HG03571 (cell line): ENCODE measurements around the gene COL23A1.
"Not testable (repeated sequence)": the region's sequence is repeated elsewhere in the genome, so short reads cannot be mapped to it uniquely, and the experiment has no call there.

Experiments used
- ATAC-seq: cut with Tn5 transposase; IDR thresholded peaks from one replicate; pipeline ENCODE4 v1.9.1; 2021; ENCODE audit not compliant: unreplicated experiment

Gene COL23A1

DNA sequence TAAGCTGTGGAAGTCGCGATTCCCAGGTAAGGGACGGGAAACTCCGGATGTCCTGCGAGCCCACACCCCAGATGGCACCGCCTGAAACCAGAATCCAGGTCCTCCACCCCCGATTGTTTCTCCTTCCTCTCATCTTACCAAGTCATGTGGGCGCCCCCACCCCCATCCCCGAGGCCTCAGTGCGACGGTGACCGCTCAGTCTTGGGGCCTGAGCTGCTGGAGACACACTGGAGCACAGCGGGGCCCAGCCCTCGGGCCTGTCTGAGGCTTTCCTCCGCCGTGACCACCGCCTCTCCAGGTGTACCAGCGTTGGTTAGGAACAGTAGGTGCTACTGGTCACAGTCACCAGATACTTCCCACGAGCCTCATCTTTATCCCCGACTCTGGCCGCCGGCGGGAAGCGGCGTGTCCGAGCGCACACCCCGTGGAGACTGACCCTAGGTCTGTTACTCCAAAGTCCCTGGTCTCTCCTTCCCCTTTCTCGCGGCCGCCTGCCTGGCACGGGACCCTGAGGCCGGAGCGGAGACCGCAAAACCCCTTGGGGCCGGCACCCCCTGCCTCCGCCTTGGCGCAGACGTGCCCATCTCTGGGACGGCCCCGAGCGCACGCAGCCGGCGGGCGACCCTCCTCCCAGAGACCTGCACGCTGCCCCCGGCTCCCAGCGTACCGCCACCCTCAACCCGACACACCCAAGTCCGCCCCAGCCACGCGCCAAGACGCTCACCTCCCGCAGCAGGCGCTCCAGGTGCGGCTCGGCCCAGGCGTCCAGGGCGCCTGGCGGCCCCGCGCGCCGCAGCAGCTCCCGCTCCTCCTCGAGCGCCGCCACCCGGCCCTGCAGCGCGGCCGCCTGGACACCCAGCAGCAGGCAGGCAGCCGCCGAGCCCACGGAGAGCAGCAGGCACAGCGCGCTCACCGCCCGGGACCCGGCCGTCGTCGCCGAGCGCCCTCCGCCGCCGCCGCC lies 733 bp downstream of the COL23A1 start:
- ATAC-seq, result no peak

DNA sequence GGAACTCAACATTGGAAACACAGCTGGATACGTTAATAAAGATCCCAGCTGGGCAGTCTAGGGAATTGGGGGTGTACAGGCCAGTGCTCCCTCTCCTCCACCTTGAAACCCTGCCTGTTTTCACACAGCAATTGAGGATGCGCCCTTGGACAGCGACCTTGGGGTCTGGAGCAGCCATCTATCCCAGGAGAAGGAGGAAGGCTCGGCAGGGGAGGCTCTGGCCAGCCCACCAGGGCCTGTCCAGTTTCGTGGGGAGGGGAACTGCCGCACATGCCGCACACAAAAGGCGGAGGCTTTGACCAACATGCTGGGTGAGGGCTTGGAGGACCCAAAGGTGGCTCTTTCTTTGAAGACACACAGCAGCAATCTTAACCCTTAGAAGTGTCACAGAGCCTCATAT lies 1.4 kb downstream of the COL23A1 start:
- no peak for ATAC-seq

DNA sequence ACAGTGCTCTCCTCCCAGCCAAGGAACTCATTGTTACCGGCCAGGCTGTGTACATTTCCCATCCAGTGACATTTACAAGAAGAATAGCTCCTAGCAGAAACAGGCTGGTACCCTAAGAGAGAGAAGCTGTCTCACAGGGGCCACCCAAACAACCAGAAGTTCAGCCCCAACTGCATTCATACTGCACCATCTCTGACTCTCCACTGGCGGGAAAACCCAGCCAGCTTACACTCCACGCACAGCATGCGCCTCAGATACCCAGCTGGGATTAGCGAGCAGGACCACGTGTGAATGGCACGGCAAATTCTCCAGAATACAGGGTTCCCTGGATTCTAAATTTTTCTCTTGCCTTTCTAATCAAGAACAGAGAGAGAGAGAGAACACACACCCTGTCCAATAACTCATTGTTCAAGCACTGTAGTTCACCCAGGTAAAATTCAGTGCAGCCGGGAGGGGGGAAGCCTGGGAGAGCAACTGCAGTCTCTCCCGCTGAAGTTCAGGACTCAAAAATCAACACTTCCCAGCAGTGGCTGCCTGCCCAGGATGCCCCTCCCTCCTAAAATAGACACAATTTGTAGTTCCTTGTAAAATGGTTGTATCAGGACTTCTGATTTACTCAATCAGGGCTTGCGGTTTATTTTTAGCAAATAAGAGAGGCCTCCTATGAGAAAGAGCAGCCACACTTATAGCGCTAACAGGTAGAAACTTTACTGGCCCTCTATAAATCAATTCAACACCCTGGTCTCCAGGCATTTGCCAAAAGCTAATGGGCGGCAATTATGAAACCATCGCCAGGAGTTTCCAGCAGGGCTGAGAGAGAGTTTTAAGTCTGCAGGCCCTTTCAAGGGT lies 2.2 kb downstream of the COL23A1 start:
- no peak for ATAC-seq

DNA sequence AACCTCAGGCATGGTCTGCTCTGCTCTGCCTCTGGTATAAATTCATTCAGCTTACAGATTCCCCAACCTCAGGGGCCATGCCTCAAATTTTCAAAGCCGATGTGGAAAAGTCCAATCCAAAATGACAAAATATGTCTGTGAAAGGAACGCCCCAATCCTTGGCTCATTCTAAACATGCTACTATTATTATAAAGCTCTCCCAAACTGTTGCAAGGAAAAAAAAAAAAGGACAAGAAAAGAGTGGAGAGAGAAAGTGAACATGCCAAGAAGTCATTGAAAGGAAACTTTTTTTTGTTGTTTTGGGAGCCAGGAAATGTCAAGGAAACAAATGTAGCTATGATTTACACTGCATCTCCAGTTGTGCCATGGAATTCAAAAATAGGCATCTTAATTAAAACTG lies 3.8 kb downstream of the COL23A1 start:
- ATAC-seq, result no peak

DNA sequence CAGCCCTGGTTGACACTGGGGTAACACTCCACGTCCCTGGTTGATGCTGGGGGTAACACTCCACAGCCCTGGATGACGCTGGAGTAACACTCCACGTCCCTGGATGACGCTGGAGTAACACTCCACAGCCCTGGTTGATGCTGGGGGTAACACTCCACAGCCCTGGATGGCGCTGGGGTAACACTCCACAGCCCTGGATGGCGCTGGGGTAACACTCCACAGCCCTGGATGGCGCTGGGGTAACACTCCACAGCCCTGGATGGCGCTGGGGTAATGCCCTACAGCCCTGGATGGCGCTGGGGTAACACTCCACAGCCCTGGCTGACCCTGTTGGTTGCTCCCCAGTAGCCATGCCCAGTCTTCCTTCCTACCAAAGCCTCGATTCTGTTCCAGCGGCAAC lies 4.8 kb downstream of the COL23A1 start:
- not testable (repeated sequence) for ATAC-seq

DNA sequence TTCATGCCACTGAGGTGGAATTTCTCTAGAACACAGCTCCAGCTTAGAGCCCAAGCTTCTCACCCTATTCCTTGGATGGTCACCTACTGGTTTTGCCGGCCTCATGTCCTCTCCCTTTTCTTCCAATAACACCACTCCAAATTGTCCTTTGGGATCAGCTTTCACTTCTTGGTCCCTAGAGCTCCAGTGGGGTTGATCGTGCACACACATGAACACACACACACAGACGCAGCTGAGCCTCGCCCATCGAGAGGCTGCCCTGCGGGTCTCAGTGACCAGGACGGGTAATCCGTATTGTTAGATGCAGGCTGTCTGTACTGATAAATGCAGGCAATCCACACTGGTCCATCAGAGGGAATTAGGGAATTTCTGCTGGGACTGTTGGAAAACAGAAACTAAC lies 6.9 kb downstream of the COL23A1 start:
- no peak for ATAC-seq

DNA sequence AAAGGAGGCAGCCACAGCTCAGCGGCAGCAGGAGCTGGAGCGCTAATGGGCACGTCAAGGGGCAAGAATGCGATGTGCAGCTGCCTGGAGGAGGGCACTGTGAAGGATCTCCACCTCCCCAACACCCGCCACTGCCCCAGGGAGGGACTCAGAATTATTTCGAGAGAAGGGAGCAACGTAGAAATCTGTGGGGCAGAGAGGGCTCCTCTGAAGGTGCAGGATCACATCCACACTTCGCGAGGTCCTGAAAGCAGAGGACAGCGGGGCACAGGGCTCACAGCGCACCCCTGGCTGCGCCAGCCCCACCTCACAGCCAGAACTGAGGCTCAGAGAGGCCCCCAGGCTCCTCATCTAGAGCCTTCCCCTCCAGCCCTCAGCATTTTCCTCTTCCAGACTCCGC lies 7.9 kb downstream of the COL23A1 start:
- ATAC-seq, result no peak

DNA sequence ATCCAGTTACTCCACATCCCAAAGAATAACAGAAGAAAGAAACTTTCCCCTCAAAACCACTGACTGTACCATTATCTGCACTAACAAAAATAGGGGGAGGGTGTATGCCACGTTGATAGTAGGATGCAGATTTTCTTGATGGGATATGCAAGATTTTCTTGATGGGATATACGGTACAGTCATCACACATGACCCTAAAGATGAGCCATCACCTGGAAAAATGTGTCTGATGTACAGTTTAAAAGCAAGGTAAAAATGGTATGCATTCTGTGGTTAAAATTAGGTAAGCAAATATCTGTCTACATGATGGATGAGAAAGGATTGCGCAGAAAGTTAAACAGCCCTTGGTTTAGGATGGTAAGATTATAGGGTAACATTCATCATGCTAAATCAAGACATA lies 8.6 kb downstream of the COL23A1 start:
- no peak for ATAC-seq

DNA sequence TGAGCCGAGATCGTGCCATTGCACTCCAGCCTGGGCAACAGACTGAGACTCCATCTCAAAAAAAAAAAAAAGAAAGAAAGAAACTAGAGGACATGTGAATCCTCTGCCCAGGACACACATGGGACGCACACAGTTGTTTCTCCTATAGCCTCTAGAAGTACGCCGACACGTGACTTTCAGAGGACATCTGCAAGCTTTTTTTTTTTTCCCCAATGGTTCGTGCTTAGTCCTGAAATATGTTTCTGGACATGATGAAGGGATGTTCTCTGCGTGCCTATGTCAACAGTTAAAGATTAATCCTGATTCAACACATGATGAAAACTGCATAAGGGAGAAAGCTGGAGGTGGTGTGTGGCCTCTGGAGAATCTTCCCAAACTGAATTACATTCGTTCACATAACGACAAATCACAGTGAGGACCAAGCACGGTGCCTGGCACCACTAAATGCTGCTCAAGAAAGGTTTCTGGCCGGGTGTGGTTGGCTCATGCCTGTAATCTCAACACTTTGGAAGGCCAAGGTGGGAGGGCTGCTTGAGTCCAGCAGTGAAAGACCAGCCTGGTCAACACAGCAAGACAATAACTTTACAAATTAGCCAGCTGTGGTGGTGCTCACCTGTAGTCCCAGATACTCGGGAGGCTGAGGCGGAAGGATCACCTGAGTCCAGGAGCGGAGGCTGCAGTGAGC lies 9.8 kb downstream of the COL23A1 start:
- ATAC-seq, result no peak

DNA sequence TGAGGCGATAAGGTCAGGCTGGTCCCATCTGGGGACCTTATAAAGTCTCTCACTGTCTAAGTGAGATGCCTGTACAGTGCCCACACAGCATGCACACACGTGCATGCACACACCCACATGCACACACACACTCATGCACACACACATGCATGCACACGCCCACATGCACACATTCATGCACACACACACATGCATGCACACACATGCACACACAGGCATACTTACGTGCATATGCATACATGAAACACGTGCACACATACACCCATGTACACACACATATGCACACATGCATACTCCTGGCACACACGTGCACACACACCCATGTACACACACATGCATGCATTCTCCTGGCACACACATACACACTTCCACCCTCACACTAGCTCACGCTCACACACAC lies 12.2 kb downstream of the COL23A1 start:
- no peak for ATAC-seq

DNA sequence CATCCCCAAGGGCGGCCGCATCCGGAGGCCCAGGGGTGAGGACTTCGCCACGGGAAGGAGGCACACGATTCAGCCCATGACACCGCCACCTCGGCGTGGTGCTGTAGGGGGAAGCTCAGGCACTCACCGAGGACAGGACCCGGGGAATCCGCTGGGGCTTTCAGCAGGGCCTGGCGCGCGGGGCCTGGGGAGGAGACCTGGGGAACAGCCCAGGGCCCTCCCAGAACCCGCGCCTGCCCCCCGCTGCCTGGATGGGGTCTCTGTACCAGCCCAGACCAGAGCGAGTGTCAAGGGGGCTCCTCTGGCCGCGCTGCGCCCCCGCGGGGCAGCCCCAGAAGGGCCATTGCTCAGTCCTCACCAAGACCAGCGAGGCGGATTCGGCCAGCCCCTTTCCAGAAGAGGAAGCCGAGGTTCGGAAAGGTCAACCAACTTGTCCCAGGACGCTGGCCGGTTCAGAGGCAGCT lies 12.8 kb downstream of the COL23A1 start:
- no peak for ATAC-seq

DNA sequence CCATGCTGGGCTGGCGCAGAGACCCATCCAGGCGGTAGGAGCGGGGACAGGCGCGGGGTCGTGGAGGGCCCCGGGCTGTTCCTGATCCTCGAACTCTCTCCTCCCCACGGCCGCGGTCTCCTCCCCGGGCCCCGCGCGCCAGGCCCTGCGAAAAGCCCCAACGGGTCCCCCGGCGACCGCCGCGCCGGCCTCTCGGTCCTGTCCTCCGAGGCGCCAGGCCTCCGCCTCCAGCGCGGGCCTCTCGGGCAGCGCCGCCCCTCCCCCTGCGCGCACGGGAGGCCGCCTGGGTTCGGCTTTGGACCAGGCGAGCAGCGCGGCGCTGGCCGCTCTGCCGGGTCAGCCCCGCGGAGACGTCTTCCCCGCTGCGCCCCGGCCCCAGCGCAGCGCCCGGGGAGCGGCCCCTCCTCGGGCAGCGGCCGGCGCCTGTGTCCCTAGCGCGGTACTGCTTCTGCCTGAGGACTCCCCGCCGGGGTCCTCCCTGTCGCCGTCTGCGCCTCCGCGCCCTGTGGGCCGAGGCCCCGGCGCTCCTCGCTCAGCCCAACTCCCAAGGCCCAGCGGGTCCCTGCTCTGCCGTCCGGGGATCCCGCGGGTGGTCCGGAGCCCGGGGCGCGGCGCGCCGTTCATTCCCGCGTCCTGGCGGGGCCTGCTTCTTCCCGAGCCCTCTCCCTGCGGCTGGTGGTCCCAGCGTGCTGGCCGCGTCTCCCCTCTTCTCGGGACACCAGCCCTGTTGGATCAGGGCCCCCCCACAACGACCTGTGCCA lies 13.4 kb downstream of the COL23A1 start:
- no peak for ATAC-seq

DNA sequence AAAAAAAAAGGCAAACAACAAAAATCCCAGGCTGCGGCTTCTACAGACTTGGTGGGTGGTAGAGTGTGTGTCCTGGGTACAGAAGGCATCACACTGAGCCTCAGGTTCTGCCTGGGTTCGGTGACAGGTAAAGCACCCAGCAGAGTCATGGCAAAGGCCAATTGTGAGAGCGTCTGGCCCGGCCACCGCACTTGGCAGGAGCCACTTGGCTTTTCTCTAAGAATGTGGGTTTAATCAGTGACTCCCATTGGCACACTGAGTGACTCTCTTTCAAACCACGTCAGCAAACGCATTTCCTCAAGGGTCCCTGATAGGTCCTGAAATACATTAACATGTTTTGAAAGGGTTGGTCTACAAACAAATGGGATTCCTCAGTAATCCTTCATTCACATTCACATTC lies 17.0 kb downstream of the COL23A1 start:
- no peak for ATAC-seq

DNA sequence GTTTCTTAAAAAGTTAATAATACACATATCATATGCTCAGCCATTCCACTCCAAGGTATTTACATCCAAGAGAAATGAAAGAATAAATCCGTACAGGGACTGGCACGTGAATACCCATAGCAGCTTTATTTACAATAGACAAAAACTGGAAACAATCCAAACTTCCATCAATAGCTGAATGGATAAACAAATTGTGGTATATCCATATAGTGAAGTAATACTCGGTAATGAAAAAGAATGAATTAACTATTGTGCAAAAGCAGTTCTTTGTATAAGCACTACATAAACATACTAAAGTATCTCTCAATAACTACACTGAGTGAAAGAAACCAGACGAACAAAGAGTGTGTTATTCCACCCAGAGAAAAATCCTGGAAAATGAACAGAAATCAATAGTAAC lies 17.6 kb downstream of the COL23A1 start:
- ATAC-seq, result no peak

DNA sequence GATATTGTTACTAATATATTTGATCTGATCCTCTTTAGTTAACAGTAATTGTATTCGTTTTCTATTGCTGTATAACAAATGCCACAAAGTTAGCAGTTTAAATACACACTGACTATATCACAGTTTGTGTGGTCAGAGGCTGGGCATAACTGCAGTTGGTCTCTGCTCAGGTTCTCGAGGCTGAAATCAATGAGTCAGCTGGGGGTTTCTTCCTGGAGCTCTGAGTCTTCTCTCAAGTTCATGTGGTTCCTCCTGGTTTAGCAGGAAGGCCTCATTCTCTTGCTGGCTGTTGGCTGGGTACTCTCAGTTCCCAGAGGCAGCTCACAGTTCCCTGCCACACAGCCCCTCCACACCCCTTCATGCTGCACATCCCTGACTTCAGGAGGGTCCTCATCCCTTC lies 20.7 kb downstream of the COL23A1 start:
- no peak for ATAC-seq

DNA sequence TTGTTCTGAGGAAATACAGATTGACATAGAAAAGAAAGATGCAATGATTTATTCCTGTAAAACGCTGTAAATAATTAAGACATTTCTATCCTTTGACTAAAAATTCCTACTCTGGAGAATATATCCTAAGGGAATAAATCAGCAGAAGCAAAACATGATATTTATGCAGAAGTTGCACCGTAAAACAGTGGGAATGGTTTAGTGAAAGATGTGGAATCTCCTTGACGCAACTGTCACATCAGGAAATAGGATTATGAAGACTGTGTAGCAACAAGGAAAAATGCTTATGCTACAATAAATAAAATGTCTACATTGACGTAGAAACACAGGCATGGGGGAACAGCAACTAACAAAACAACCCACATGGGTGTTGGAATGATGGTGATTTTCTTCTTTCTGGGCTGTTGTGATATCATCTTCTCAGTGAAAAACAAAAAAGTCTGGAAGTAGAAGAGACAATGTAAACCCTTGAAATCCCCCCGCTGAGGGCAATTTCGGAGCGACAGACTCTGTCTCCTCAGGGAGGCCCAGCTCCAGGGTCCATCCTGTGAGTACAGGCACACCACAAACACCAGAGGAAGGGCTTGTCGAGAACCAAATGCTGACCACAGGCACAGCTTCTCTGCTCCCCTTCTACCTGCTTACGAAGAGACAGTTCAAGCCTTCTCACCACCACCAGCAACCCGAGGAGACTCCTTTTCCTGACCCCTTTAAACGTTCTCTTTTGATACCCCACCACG lies 25.2 kb downstream of the COL23A1 start:
- no peak for ATAC-seq

DNA sequence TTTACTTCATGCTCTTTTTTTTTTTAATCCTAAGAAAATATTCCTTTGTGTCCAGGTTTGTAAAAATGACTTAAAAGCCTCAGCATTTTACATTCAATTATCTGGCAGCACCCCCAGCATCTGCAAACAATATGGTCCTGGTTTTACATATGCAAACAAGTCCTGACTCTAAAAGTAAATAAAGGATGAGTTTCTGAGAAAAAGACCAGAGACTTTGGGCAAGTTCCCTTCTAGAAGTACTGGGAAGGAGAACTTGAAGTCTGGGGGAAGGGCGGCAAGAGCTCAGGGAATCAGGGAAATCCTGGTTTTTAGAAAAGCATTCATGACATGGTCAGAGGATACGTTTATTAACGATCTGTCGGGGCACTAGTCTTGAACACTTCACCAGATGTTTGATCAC lies 25.8 kb downstream of the COL23A1 start:
- no peak for ATAC-seq

DNA sequence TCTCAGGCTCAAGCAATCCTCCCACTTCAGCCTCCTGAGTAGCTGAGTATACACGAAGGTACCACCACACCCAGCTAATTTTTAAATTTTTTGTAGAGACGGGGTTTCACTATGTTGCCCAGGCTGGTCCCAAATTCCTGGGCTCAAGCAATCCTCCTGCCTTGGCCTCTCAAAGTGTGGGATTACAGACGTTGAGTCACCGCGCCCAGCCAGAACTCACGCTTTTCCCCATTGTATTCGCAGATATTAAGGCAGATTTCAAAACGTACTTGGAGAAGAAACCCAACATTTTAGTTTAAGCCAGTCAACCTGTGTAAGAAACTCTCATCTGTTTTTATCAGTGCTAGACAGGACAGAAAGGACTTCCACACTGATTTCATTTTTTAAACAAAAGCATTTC lies 26.6 kb downstream of the COL23A1 start:
- no peak for ATAC-seq

DNA sequence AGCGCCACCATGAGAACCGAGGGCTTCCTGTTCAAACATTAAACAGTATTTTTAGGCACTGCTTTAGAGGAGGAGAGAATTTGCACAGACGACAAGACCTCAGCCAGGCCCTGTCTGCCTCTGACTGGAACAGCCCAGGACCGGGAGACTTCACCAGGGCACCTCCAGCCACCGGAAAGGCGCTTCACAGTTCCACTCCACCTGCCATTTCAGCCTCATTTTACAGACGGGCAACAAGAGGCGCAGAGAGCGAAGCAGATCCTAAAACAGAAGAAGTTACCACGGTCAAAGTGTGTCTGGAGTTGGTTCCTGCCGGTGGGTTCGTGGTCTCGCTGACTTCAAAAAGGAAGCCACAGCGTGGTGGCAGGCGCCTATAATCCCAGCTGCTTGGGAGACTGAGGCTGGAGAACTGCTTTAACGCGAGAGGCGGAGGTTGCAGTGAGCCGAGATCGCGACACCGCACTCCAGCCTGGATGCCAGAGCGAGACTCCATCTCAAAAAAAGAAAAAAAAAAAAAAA lies 28.4 kb downstream of the COL23A1 start:
- ATAC-seq, result no peak

DNA sequence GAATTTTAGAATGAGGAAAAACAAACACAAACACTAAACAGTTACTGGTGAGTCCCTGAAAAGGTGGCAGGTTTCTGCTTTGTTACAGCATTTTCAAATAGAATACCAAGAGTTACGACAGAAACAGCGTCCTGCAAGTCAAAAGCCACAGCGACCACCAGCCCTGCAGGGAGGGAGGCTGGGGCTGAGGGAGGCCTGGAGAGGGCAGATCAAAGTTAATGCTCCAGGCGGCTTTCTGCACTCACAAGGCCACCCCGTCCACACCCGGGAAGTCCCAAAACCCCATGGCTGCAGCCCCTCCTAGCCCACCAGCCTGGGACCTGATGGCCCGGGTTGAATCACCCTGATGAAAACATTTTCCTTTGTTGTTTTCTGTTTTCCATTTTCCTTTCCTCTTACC lies 29.3 kb downstream of the COL23A1 start:
- no peak for ATAC-seq
